GM12878 (cell line): Measurements from ENCODE around the gene RSPH4A. TPM values are rescaled to one million over a fixed set of nuclear protein-coding genes. Genes with fewer than 3 reads are reported as not detected.

Experiments used
- ATAC-seq: fragments of 200-7000 bp; cut with Tn5 transposase; 3 replicates; pipeline ENCODE4 v1.9.1; 2020; ENCODE audit warnings: mild to moderate bottlenecking, moderate library complexity
- BruUV-seq: library from RNA; stranded (reverse); fragments of 400-500 nt; replicated peaks from 2 replicates; lab custom pipeline; 2021; lab: Mats Ljungman, UMichigan
- CTCF ChIA-PET: fragments of 300-600 bp; sonication (Branson Sonifier 250); formaldehyde crosslinking; extraction: SDS; loops from one replicate; lab custom pipeline; 2021; ENCODE audit warnings: inconsistent platforms; lab: Yijun Ruan, JAX
- POLR2A ChIA-PET: fragments of 350-600 bp; formaldehyde crosslinking; extraction: SDS; loops from one replicate; lab custom pipeline; 2021; ENCODE audit warnings: inconsistent platforms; lab: Charles Lee
- RAD21 ChIA-PET: fragments of 300-600 bp; sonication (Branson Sonifier 250); formaldehyde crosslinking; loops from one replicate; lab custom pipeline; 2023; ENCODE audit warnings: antibody characterized with exemption; ENCODE audit not compliant: unreplicated experiment; lab: Charles Lee
- SMC1A ChIA-PET: fragments of 300-600 bp; sonication (Branson Sonifier 250); formaldehyde crosslinking; loops from one replicate; lab custom pipeline; 2023; ENCODE audit not compliant: unreplicated experiment, uncharacterized antibody; lab: Charles Lee
- DNase-seq: peaks from one replicate; pipeline ENCODE4 v3.0.0-alpha.2; 2011; ENCODE audit warnings: low read depth, low spot score
- FAIRE-seq: peaks from 3 replicates; lab custom pipeline; 2011; peaks lifted over from hg19 to GRCh38; lab: Jason Lieb, UNC
- H2AFZ ChIP-seq: 2 replicates; pipeline ENCODE4 v1.6.0; 2011; ENCODE audit warnings: low read depth, low read length, control low read depth; ENCODE audit not compliant: control insufficient read depth
- H3K27ac ChIP-seq: 2 replicates; pipeline ENCODE4 v1.5.1; 2011; ENCODE audit warnings: control low read depth; ENCODE audit not compliant: control insufficient read depth, insufficient read depth
- H3K27me3 ChIP-seq, 2 experiments: replicated peaks in 1 of 2; 2 replicates each; pipeline versions ENCODE4 v1.6.0 to v1.6.1; 2011; ENCODE audit warnings: low read length in 1 of 2; ENCODE audit not compliant: control insufficient read depth in 2 of 2, insufficient read depth in 2 of 2
- H3K36me3 ChIP-seq, 2 experiments: 2 replicates each; pipeline ENCODE4 v1.5.1; 2011; ENCODE audit warnings: low read length in 1 of 2; ENCODE audit not compliant: control insufficient read depth in 2 of 2, insufficient read depth in 2 of 2
- H3K4me1 ChIP-seq: 2 replicates; pipeline ENCODE4 v1.6.1; 2011; ENCODE audit warnings: mild to moderate bottlenecking, low read length, moderate library complexity, mixed read lengths; ENCODE audit not compliant: control insufficient read depth, insufficient read depth
- H3K4me2 ChIP-seq: 2 replicates; pipeline ENCODE4 v1.6.0; 2011; ENCODE audit warnings: control low read depth; ENCODE audit not compliant: control insufficient read depth, insufficient read depth
- H3K4me3 ChIP-seq: fragments of 200-600 bp; sonication (generic); 2 replicates; pipeline ENCODE4 v1.5.1; 2016
- H3K79me2 ChIP-seq: 2 replicates; pipeline ENCODE4 v1.6.0; 2011; ENCODE audit warnings: low read length; ENCODE audit not compliant: control insufficient read depth, insufficient read depth
- H3K9ac ChIP-seq: 2 replicates; pipeline ENCODE4 v1.8.0; 2011; ENCODE audit warnings: low read length, control low read depth, mixed read lengths; ENCODE audit not compliant: control insufficient read depth, insufficient read depth
- H3K9me3 ChIP-seq: replicated peaks from 3 replicates; pipeline ENCODE4 v1.5.1; 2011; ENCODE audit warnings: mild to moderate bottlenecking, low read length; ENCODE audit not compliant: control insufficient read depth, insufficient read depth
- H4K20me1 ChIP-seq: 2 replicates; pipeline ENCODE4 v1.6.0; 2011; ENCODE audit not compliant: control insufficient read depth, insufficient read depth
- SPI1 ChIP-seq: IDR thresholded peaks from 2 replicates; pipeline ENCODE4 v1.6.1; 2011; ENCODE audit warnings: low read depth, mild to moderate bottlenecking, low read length, moderate library complexity, borderline replicate concordance; ENCODE audit not compliant: insufficient read depth
- ZNF207 ChIP-seq: fragments of 450-650 bp; IDR thresholded peaks from 2 replicates; pipeline ENCODE4 v1.6.1; 2014; ENCODE audit warnings: antibody characterized with exemption, mild to moderate bottlenecking, borderline replicate concordance
- WGBS: methylation state at CpG from one replicate; pipeline ENCODE4 v1.1.6; 2016; ENCODE audit warnings: low lambda C conversion rate; ENCODE audit not compliant: insufficient replicate concordance, insufficient coverage; ENCODE audit errors: missing lambda C conversion rate; 5-methylcytosine and 5-hydroxymethylcytosine counted together
- in situ Hi-C: fragments of 300-500 bp; cut with MboI; formaldehyde crosslinking; loops from 9 replicates; pipeline ENCODE4 v1.14.3; 2018; ENCODE audit warnings: mixed read lengths
- intact Hi-C: fragments of 100-400 bp; cut with micrococcal nuclease; formaldehyde crosslinking; loops from one replicate; pipeline ENCODE4 v1.14.2; 2022; ENCODE audit not compliant: unreplicated experiment
- polyA plus RNA-seq, 11 experiments: library from polyadenylated mRNA; depleted of rRNA in 4 of 11; unstranded in 6 of 11; stranded (reverse) in 5 of 11; fragments of >200 nt; fragmentation: Nextera tagmentation in 4 of 11; fragmentation: Illumina TruSeq in 1 of 11; extraction: Ambion mirVana in 4 of 11; extraction: Trizol in 1 of 11; gene quantifications; 1 replicate in 1 of 11; 2 replicates in 10 of 11; pipeline versions ENCODE4 v1.2.1 to v1.2.3, GENCODE V29; 2011 to 2016; ENCODE audit warnings: inconsistent platforms in 2 of 11, missing spikeins in 2 of 11, low read depth in 1 of 11
- total RNA-seq, 4 experiments: library from RNA; depleted of rRNA in 3 of 4; stranded (reverse); fragments of >200 nt in 3 of 4; fragmentation: Illumina TruSeq in 1 of 4; extraction: Trizol in 1 of 4; gene quantifications; 2 replicates each; pipeline versions ENCODE4 v1.2.1 to v1.2.3, GENCODE V29; 2013 to 2021

Gene RSPH4A
- total and polyA plus RNA-seq, 10 of the 15 experiments (the other 5 are each of a cell fraction or from before 2014, with no cell fraction given), result 0.07 to 0.28 (median 0.21) TPM; not detected in 1

DNA sequence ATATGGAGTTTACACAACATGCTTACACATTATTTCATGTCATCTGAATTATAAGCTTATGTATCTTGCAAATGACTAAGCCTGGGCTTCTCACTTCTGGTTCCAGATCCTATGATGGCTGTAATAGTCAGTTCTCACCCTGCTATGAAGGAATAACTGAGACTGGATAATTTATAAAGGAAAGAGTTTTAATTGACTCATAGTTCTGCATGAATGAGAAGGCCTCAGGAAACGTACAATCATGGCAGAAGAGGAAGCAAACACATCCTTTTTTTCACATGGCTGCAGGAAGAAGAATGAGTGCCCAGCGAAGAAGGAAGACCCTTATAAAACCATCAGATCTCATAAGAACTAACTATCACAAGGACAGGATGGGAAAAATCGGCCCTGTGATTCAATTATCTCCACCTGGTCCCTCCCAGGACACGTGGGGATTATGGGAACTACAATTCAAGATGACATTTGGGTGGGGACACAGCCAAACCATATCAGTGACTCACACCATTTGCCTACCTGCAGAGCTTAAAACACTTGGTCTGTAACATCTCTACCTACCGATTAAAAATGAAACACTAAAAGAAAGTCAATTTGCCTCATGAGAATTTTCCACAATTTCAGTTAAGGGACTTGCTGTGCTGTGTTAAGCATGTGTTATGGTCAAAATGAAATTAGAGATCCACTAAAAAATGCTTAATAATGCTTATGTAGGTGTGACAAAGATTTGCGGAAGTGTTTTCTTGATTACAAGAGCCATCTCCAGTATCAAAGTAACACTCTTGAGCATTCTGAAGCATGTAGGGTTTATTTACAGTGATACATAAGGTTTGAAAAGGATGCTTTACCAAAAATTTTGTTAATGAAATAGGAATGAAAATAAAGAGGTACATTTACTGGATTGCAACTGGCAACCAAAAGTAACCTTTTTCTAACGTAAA lies 47.2 kb upstream of the RSPH4A start:
- ChIA-PET CTCF (interaction anchor here (0.6 to 2.4 kb wide), 7 partner anchors 8 to 351 kb away, joined by 3 to 17 read pairs (median 4); no protein-coding TSS in a partner anchor), POLR2A (interaction anchor here (1.5 kb wide), 1 partner anchor 292 kb away, joined by 4 read pairs; no protein-coding TSS in a partner anchor), SMC1A (interaction anchor here (0.7 to 1.3 kb wide), 4 partner anchors 35 to 298 kb away, joined by 3 read pairs; no protein-coding TSS in a partner anchor), RAD21 (no interaction called here)
- peaks cover 5% of the 10 kb centered on the region; the same call in 1 of the 2 replicates for H3K4me1 ChIP-seq
- BruUV-seq, result no TSS peak
- no peak overlapping the region for H3K4me3 ChIP-seq
- no peak for DNase-seq
- no peaks in the 10 kb centered on the region for H3K36me3 ChIP-seq
- 13% methylated on average over 7 of the region's 7 CpGs for WGBS
- H2AFZ ChIP-seq, result peak overlapping the region; percentile 55
- H3K4me2 ChIP-seq, result peak overlapping the region; percentile 63
- TF ChIP-seq SPI1 (peak; percentile 19; the same call in 1 of the 2 replicates), ZNF207 (no peak)
- no peaks in the 10 kb centered on the region for H3K9me3 ChIP-seq
- H3K27ac ChIP-seq, result no peak overlapping the region
- H4K20me1 ChIP-seq, result no peaks in the 10 kb centered on the region
- intact Hi-C loops (no loop called here), in situ Hi-C loops (no loop called here)
- H3K27me3 ChIP-seq, result no peaks in the 10 kb centered on the region
- peaks cover 38% of the 10 kb centered on the region for H3K79me2 ChIP-seq
- no peak for ATAC-seq
- H3K9ac ChIP-seq, result no peak overlapping the region; the same call in 1 of the 2 replicates
- FAIRE-seq, result no peak
